HepG2 (cell line): ENCODE data around the gene RTN4RL2. TPM values are rescaled to one million over a fixed set of nuclear protein-coding genes. Genes with fewer than 3 reads are reported as not detected.

ENCODE experiments used
- GFI1 ChIP-seq: sonication (generic); formaldehyde crosslinking; IDR thresholded peaks from 2 replicates; pipeline ENCODE4 v1.5.0; 2020; ENCODE audit warnings: missing genetic modification reagents, mild to moderate bottlenecking, borderline replicate concordance
- GRHL1 ChIP-seq: sonication (generic); formaldehyde crosslinking; conservative IDR thresholded peaks from 2 replicates; pipeline ENCODE4 v1.8.0; 2022; ENCODE audit warnings: missing genetic modification reagents
- MIER2 ChIP-seq: IDR thresholded peaks from 2 replicates; pipeline ENCODE4 v1.6.1; 2016; ENCODE audit warnings: missing biosample characterization, missing genetic modification reagents
- NR3C1 ChIP-seq: sonication (generic); formaldehyde crosslinking; IDR thresholded peaks from 2 replicates; pipeline ENCODE4 v1.4.0; 2020; ENCODE audit warnings: missing genetic modification reagents
- RELA ChIP-seq: sonication (generic); formaldehyde crosslinking; IDR thresholded peaks from 2 replicates; pipeline ENCODE4 v1.4.0; 2020; ENCODE audit warnings: missing genetic modification reagents
- RXRA ChIP-seq: sonication (generic); formaldehyde crosslinking; IDR thresholded peaks from 2 replicates; pipeline ENCODE4 v1.5.1; 2020; ENCODE audit warnings: missing genetic modification reagents
- SIX4 ChIP-seq: sonication (generic); formaldehyde crosslinking; IDR thresholded peaks from 2 replicates; pipeline ENCODE4 v1.4.0; 2020; ENCODE audit warnings: missing genetic modification reagents
- SNAI1 ChIP-seq: sonication (generic); formaldehyde crosslinking; IDR thresholded peaks from 2 replicates; pipeline ENCODE4 v1.5.0; 2020; ENCODE audit warnings: mild to moderate bottlenecking, missing genetic modification reagents, borderline replicate concordance
- TOPORS ChIP-seq: sonication (generic); formaldehyde crosslinking; IDR thresholded peaks from 2 replicates; pipeline ENCODE4 v1.8.0; 2023; ENCODE audit warnings: mild to moderate bottlenecking, missing genetic modification reagents
- ZC3H4 ChIP-seq: sonication (generic); formaldehyde crosslinking; IDR thresholded peaks from 2 replicates; pipeline ENCODE4 v1.4.0; 2020; ENCODE audit warnings: missing genetic modification reagents, borderline replicate concordance
- ZKSCAN8 ChIP-seq: IDR thresholded peaks from 2 replicates; pipeline ENCODE4 v1.6.1; 2016; ENCODE audit warnings: borderline replicate concordance, missing genetic modification reagents, missing compliant biosample characterization
- ZNF33A ChIP-seq: sonication (generic); formaldehyde crosslinking; IDR thresholded peaks from 2 replicates; pipeline ENCODE4 v1.5.1; 2020; ENCODE audit warnings: missing genetic modification reagents, mild to moderate bottlenecking, moderate library complexity, borderline replicate concordance
- ZNF709 ChIP-seq: sonication (generic); formaldehyde crosslinking; IDR thresholded peaks from 2 replicates; pipeline ENCODE4 v1.5.0; 2020; ENCODE audit warnings: mild to moderate bottlenecking, missing genetic modification reagents
- ZNF775 ChIP-seq: sonication (generic); formaldehyde crosslinking; IDR thresholded peaks from 2 replicates; pipeline ENCODE4 v1.4.0; 2020; ENCODE audit warnings: missing genetic modification reagents, mild to moderate bottlenecking, moderate library complexity, borderline replicate concordance
- ZNF800 ChIP-seq: sonication (generic); formaldehyde crosslinking; IDR thresholded peaks from 2 replicates; pipeline ENCODE4 v1.4.0; 2020; ENCODE audit warnings: missing genetic modification reagents
- ZSCAN5A ChIP-seq: sonication (generic); formaldehyde crosslinking; IDR thresholded peaks from 2 replicates; pipeline ENCODE4 v1.8.0; 2022; ENCODE audit warnings: mild to moderate bottlenecking, missing genetic modification reagents, borderline replicate concordance
- polyA plus RNA-seq, 8 experiments: library from polyadenylated mRNA; depleted of rRNA in 3 of 8; stranded (reverse) in 7 of 8; unstranded in 1 of 8; fragments of >200 nt; fragmentation: Illumina TruSeq in 4 of 8; extraction: Trizol in 4 of 8; gene quantifications; 2 replicates each; pipeline versions ENCODE4 v1.2.1 to v1.2.3, GENCODE V29; 2011 to 2016; ENCODE audit warnings: low read depth in 4 of 8, missing spikeins in 1 of 8, mixed read lengths in 1 of 8; ENCODE audit not compliant: insufficient read depth in 1 of 8
- total RNA-seq, 5 experiments: library from RNA; depleted of rRNA; stranded (reverse); fragments of >200 nt; fragmentation: Illumina TruSeq; extraction: Trizol; gene quantifications; 2 replicates each; pipeline ENCODE4 v1.2.3, GENCODE V29; 2016; ENCODE audit warnings: low read depth in 1 of 5
- TF ChIP-seq, protein P1 (sequence below): sonication (generic); formaldehyde crosslinking; IDR thresholded peaks from 2 replicates; pipeline ENCODE4 v1.5.1; 2020; ENCODE audit warnings: missing genetic modification reagents, mild to moderate bottlenecking, borderline replicate concordance
- TF ChIP-seq, protein P2 (sequence below): sonication (generic); formaldehyde crosslinking; IDR thresholded peaks from 2 replicates; pipeline ENCODE4 v1.4.0; 2020; ENCODE audit warnings: missing genetic modification reagents

RTN4RL2 gene
- total and polyA plus RNA-seq, 2 of the 13 experiments (the other 11 are each of a cell fraction or from before 2014, with no cell fraction given), result 1.3 to 4.3 TPM

GRCh38 chr11:57514538-57515331 lies 54.4 kb downstream of the RTN4RL2 start (continued):
- TF ChIP-seq, protein P1, sequence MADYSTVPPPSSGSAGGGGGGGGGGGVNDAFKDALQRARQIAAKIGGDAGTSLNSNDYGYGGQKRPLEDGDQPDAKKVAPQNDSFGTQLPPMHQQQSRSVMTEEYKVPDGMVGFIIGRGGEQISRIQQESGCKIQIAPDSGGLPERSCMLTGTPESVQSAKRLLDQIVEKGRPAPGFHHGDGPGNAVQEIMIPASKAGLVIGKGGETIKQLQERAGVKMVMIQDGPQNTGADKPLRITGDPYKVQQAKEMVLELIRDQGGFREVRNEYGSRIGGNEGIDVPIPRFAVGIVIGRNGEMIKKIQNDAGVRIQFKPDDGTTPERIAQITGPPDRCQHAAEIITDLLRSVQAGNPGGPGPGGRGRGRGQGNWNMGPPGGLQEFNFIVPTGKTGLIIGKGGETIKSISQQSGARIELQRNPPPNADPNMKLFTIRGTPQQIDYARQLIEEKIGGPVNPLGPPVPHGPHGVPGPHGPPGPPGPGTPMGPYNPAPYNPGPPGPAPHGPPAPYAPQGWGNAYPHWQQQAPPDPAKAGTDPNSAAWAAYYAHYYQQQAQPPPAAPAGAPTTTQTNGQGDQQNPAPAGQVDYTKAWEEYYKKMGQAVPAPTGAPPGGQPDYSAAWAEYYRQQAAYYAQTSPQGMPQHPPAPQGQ (CRISPR knock-in tag), result no peak
- TF ChIP-seq GFI1, result no peak
- no peak for TF ChIP-seq NR3C1
- TF ChIP-seq RELA (CRISPR knock-in tag), result no peak
- no peak for TF ChIP-seq MIER2 (CRISPR knock-in tag)
- no peak for TF ChIP-seq ZNF775 (CRISPR knock-in tag)
- TF ChIP-seq ZKSCAN8 (CRISPR knock-in tag), result no peak
- TF ChIP-seq ZC3H4 (CRISPR knock-in tag), result no peak
- TF ChIP-seq TOPORS, result no peak
- TF ChIP-seq ZNF800 (CRISPR knock-in tag), result no peak; the same call in 1 of the 2 replicates
- TF ChIP-seq RXRA (CRISPR knock-in tag), result no peak
- no peak; the same call in 1 of the 2 replicates for TF ChIP-seq ZNF709 (CRISPR knock-in tag)
- TF ChIP-seq GRHL1 (CRISPR knock-in tag), result no peak
- no peak for TF ChIP-seq ZNF33A (CRISPR knock-in tag)
- TF ChIP-seq SIX4, result no peak
- peak; percentile 78; the same call in 1 of the 2 replicates for TF ChIP-seq SNAI1 (CRISPR knock-in tag)
- TF ChIP-seq, protein P2, sequence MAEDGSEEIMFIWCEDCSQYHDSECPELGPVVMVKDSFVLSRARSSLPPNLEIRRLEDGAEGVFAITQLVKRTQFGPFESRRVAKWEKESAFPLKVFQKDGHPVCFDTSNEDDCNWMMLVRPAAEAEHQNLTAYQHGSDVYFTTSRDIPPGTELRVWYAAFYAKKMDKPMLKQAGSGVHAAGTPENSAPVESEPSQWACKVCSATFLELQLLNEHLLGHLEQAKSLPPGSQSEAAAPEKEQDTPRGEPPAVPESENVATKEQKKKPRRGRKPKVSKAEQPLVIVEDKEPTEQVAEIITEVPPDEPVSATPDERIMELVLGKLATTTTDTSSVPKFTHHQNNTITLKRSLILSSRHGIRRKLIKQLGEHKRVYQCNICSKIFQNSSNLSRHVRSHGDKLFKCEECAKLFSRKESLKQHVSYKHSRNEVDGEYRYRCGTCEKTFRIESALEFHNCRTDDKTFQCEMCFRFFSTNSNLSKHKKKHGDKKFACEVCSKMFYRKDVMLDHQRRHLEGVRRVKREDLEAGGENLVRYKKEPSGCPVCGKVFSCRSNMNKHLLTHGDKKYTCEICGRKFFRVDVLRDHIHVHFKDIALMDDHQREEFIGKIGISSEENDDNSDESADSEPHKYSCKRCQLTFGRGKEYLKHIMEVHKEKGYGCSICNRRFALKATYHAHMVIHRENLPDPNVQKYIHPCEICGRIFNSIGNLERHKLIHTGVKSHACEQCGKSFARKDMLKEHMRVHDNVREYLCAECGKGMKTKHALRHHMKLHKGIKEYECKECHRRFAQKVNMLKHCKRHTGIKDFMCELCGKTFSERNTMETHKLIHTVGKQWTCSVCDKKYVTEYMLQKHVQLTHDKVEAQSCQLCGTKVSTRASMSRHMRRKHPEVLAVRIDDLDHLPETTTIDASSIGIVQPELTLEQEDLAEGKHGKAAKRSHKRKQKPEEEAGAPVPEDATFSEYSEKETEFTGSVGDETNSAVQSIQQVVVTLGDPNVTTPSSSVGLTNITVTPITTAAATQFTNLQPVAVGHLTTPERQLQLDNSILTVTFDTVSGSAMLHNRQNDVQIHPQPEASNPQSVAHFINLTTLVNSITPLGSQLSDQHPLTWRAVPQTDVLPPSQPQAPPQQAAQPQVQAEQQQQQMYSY (CRISPR knock-in tag), result no peak
- no peak for TF ChIP-seq ZSCAN5A (CRISPR knock-in tag)
